Stimulated activated naive B cell treated with anti-CD40 and anti-IgM and Interleukin-4, amounts not matched to agents 10 μg/mL and 1 μg/mL and 100 μg/mL, for 72 hours (primary cell): Measurements from ENCODE around the gene GAS6.
A peak's percentile ranks its signal among the peaks of the same experiment; 100 is the strongest.

Experiments used
- ATAC-seq, 2 donors: fragments of 150-1000 bp; cut with Tn5 transposase; replicated peaks; 2 replicates each; pipeline ENCODE4 v1.10.0; 2021; ENCODE audit warnings: moderate library complexity in 1 of 2
- DNase-seq: peaks from one replicate; pipeline ENCODE4 v3.0.0; 2021
- H3K27ac Mint-ChIP-seq: one replicate; pipeline ENCODE4 v1.8.0; 2022; ENCODE audit warnings: mild to moderate bottlenecking, mixed read lengths
- H3K27me3 Mint-ChIP-seq, 2 donors: one replicate each; pipeline ENCODE4 v1.8.0; 2022; ENCODE audit warnings: mixed read lengths in 2 of 2
- H3K36me3 Mint-ChIP-seq, 2 donors: one replicate each; pipeline ENCODE4 v1.8.0; 2022; ENCODE audit warnings: mixed read lengths in 2 of 2, mild to moderate bottlenecking in 1 of 2
- H3K4me1 Mint-ChIP-seq, 2 donors: one replicate each; pipeline ENCODE4 v1.8.0; 2022; ENCODE audit warnings: mixed read lengths in 2 of 2, mild to moderate bottlenecking in 1 of 2
- H3K4me3 Mint-ChIP-seq, 2 donors: one replicate each; pipeline ENCODE4 v1.8.0; 2022; ENCODE audit warnings: mild to moderate bottlenecking in 2 of 2, mixed read lengths in 2 of 2, moderate library complexity in 1 of 2
- H3K9me3 Mint-ChIP-seq, 2 donors: one replicate each; pipeline ENCODE4 v1.8.0; 2022; ENCODE audit warnings: mixed read lengths in 2 of 2, mild to moderate bottlenecking in 1 of 2

Gene GAS6

GRCh38 chr13:113785051-113786010 lies 78.5 kb downstream of the GAS6 start:
- peaks cover 25 to 29% of the 10 kb centered on the region in 2 donors for H3K27me3 Mint-ChIP-seq
- H3K4me1 Mint-ChIP-seq = peaks cover 0 to 3% of the 10 kb centered on the region in 2 donors
- peaks cover 0 to 1% of the 10 kb centered on the region in 2 donors for H3K36me3 Mint-ChIP-seq
- H3K4me3 Mint-ChIP-seq = no peak overlapping the region
- no peaks in the 10 kb centered on the region for H3K9me3 Mint-ChIP-seq
- no peak overlapping the region for H3K27ac Mint-ChIP-seq
- no peak for DNase-seq
- ATAC-seq = peak in 1 of 2 donors; percentile 47

- ATAC-seq (no peak), DNase-seq (no peak)
- H3K27me3 Mint-ChIP-seq = peaks cover 25 to 29% of the 10 kb centered on the region in 2 donors
- peaks cover 0 to 1% of the 10 kb centered on the region in 2 donors for H3K36me3 Mint-ChIP-seq
- no peak overlapping the region for H3K4me3 Mint-ChIP-seq
- H3K9me3 Mint-ChIP-seq = no peaks in the 10 kb centered on the region
- peaks cover 0 to 3% of the 10 kb centered on the region in 2 donors for H3K4me1 Mint-ChIP-seq
- no peak overlapping the region for H3K27ac Mint-ChIP-seq
Measured at GRCh38 chr13:113784645-113785024, 79.2 kb downstream of the GAS6 start.

GRCh38 chr13:113783966-113784644 lies 79.8 kb downstream of the GAS6 start:
- DNase-seq (no peak), ATAC-seq (no peak)
- H3K27ac Mint-ChIP-seq = no peak overlapping the region
- no peaks in the 10 kb centered on the region for H3K9me3 Mint-ChIP-seq
- no peak overlapping the region for H3K4me3 Mint-ChIP-seq
- H3K36me3 Mint-ChIP-seq = peaks cover 0 to 1% of the 10 kb centered on the region in 2 donors
- peaks cover 0 to 3% of the 10 kb centered on the region in 2 donors for H3K4me1 Mint-ChIP-seq
- H3K27me3 Mint-ChIP-seq = peaks cover 27 to 32% of the 10 kb centered on the region in 2 donors

- ATAC-seq (no peak), DNase-seq (no peak)
- Mint-ChIP-seq H3K36me3 (peaks cover 0 to 1% of the 10 kb centered on the region in 2 donors), H3K4me3 (no peak overlapping the region), H3K27me3 (peaks cover 30 to 33% of the 10 kb centered on the region in 2 donors), H3K27ac (peak overlapping the region; percentile 7), H3K4me1 (peaks cover 0 to 3% of the 10 kb centered on the region in 2 donors), H3K9me3 (no peaks in the 10 kb centered on the region)
Measured at GRCh38 chr13:113783200-113783881, 80.5 kb downstream of the GAS6 start.

GRCh38 chr13:113782472-113782871 lies 81.4 kb downstream of the GAS6 start:
- no peak overlapping the region for H3K27ac Mint-ChIP-seq
- DNase-seq = no peak
- no peaks in the 10 kb centered on the region for H3K9me3 Mint-ChIP-seq
- H3K27me3 Mint-ChIP-seq = peaks cover 36 to 41% of the 10 kb centered on the region in 2 donors
- H3K4me1 Mint-ChIP-seq = peaks cover 0 to 3% of the 10 kb centered on the region in 2 donors
- no peak for ATAC-seq
- H3K36me3 Mint-ChIP-seq = peaks cover 0 to 1% of the 10 kb centered on the region in 2 donors
- no peak overlapping the region for H3K4me3 Mint-ChIP-seq

GRCh38 chr13:113781571-113781970 lies 82.3 kb downstream of the GAS6 start:
- Mint-ChIP-seq H3K4me3 (no peak overlapping the region), H3K4me1 (peaks cover 0 to 3% of the 10 kb centered on the region in 2 donors), H3K9me3 (no peaks in the 10 kb centered on the region), H3K36me3 (peaks cover 0 to 1% of the 10 kb centered on the region in 2 donors), H3K27me3 (peaks cover 41 to 50% of the 10 kb centered on the region in 2 donors), H3K27ac (no peak overlapping the region)
- DNase-seq = no peak
- no peak for ATAC-seq

GRCh38 chr13:113777311-113778260 lies 86.3 kb downstream of the GAS6 start:
- Mint-ChIP-seq H3K27me3 (peaks cover 22 to 30% of the 10 kb centered on the region in 2 donors), H3K4me1 (no peaks in the 10 kb centered on the region), H3K27ac (no peak overlapping the region), H3K9me3 (no peaks in the 10 kb centered on the region), H3K4me3 (no peak overlapping the region), H3K36me3 (no peaks in the 10 kb centered on the region)
- ATAC-seq = no peak
- DNase-seq = no peak

- Mint-ChIP-seq H3K36me3 (no peaks in the 10 kb centered on the region), H3K27ac (no peak overlapping the region), H3K27me3 (peaks cover 22 to 30% of the 10 kb centered on the region in 2 donors), H3K4me3 (no peak overlapping the region), H3K9me3 (peaks cover 0 to 3% of the 10 kb centered on the region in 2 donors), H3K4me1 (no peaks in the 10 kb centered on the region)
- no peak for DNase-seq
- ATAC-seq = no peak
Measured at GRCh38 chr13:113776231-113777125, 87.4 kb downstream of the GAS6 start.

- no peak for DNase-seq
- H3K27ac Mint-ChIP-seq = no peak overlapping the region
- peaks cover 0 to 3% of the 10 kb centered on the region in 2 donors for H3K9me3 Mint-ChIP-seq
- H3K4me1 Mint-ChIP-seq = no peaks in the 10 kb centered on the region
- H3K27me3 Mint-ChIP-seq = peaks cover 22 to 30% of the 10 kb centered on the region in 2 donors
- H3K4me3 Mint-ChIP-seq = no peak overlapping the region
- H3K36me3 Mint-ChIP-seq = no peaks in the 10 kb centered on the region
- no peak for ATAC-seq
Measured at GRCh38 chr13:113775451-113776145, 88.3 kb downstream of the GAS6 start.

GRCh38 chr13:113774177-113775107 lies 89.4 kb downstream of the GAS6 start:
- H3K4me3 Mint-ChIP-seq = no peak overlapping the region
- H3K36me3 Mint-ChIP-seq = no peaks in the 10 kb centered on the region
- H3K27me3 Mint-ChIP-seq = peaks cover 21 to 34% of the 10 kb centered on the region in 2 donors
- no peak overlapping the region for H3K27ac Mint-ChIP-seq
- DNase-seq (no peak), ATAC-seq (no peak)
- no peaks in the 10 kb centered on the region for H3K4me1 Mint-ChIP-seq
- peaks cover 0 to 3% of the 10 kb centered on the region in 2 donors for H3K9me3 Mint-ChIP-seq

- DNase-seq (no peak), ATAC-seq (no peak)
- Mint-ChIP-seq H3K27ac (no peak overlapping the region), H3K4me1 (no peaks in the 10 kb centered on the region), H3K27me3 (peaks cover 5 to 18% of the 10 kb centered on the region in 2 donors), H3K4me3 (no peak overlapping the region), H3K36me3 (no peaks in the 10 kb centered on the region), H3K9me3 (peaks cover 0 to 3% of the 10 kb centered on the region in 2 donors)
Measured at GRCh38 chr13:113771709-113772331, 92.1 kb downstream of the GAS6 start.
